Activated CD4-positive, alpha-beta T cell treated with anti-CD3 and anti-CD28 coated beads for 24 hours (primary cell): ENCODE results near the gene ELF2.
"Not testable (repeated sequence)": the region's sequence is repeated elsewhere in the genome, so short reads cannot be mapped to it uniquely, and the experiment has no call there.

Source experiments
- DNase-seq, 2 donors: peaks; one replicate each; pipeline ENCODE4 v3.0.0-alpha.2; 2020; ENCODE audit warnings: low read depth in 2 of 2

Gene ELF2

DNA sequence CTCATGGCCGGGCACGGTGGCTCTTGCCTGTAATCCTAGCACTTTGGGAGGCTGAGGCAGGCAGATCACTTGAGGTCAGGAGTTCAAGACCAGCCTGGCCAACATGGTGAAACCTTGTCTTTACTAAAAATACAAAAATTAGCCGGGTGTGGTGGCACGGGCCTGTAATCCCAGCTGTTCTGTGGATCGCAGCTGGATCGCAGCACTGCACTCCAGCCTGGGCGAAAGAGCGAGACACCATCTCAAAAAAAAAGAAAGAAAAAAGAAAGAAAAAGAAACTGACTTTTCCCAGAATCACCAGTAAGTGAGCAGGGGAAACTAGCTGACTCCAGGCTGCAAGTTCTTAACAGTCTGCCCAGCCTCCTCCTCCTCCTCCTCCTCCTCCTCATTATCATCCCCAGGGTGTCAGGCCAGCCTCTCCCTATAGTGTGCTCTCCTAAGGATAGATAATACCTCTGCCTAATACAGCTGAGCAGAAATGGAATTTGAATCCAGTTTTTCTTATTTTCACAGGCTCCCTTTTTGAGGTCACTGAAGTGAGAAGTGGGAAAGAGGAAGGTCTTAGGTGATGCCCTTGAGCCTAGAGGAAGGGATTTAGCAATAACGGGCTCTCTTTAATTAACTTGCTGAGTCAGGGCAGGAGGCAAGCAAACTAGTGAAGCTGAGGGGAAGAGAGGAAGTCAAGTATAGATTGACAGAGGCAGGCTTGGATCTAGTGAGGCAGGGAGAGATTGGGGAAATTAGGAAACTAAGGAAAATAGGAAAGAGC is 11.8 kb upstream of the ELF2 start:
- DNase-seq = no peak

DNA sequence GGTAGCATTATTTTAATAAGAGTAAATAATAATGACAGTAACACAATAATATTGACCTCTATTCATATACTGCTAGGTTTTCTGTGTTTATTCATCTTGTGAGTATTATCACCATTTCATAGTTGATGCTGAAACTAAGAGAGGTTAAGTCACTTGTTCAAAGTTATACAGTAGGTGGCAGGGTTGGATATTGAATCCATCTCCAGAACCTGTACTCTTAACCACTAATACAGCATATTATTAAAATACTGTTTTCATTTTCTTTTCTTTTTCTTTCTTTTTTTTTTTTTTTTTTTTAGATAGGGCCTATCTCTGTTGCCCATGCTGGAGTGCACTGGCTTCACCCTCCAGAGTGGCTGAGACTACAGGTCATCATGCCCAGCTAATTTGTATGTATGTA is 7.1 kb upstream of the ELF2 start:
- DNase-seq = no peak

GRCh38 chr4:139177869-139178619 is 1.0 kb upstream of the ELF2 start:
- DNase-seq = peak; percentile 79 to 83

DNA sequence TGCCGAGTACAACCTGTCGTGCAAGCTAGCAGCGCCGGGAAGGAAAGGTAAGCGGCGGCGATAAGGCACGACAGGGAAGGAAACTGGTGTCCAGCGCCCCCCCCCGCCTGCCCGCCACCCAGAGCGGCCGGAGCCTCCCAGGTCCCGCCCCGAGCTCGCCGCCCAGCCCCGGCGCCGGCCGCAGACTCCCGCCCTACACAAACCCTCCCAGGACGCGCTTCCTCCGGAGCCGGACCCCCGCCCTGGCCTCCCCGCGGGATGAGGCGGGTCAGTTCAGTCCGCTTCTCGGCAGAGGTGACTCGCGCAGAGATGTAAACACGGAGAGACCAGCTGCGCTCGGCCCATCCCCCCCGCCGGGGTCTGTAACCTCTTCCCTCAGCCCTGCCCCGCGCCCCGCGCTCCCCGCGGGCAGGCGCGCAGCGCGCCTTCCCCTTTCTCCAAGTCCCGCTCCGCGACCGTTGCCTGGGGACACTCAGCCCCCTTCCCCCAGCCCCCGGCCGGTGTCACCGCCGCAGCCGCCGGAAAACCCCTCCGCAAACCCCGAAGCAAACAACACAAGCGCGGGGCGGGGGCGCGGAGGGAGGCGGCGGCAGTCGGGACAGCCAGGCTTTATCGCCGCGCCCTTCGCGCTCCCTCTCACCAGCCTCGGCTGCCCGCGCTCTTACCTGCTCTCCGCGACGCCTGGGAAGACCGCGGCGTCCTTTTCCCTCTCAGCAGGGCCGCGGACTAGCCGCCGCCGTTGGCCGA is 543 bp downstream of the ELF2 start:
- peak; percentile 32 to 35 for DNase-seq

GRCh38 chr4:139175646-139176301 is 1.2 kb downstream of the ELF2 start:
- DNase-seq = no peak

DNA sequence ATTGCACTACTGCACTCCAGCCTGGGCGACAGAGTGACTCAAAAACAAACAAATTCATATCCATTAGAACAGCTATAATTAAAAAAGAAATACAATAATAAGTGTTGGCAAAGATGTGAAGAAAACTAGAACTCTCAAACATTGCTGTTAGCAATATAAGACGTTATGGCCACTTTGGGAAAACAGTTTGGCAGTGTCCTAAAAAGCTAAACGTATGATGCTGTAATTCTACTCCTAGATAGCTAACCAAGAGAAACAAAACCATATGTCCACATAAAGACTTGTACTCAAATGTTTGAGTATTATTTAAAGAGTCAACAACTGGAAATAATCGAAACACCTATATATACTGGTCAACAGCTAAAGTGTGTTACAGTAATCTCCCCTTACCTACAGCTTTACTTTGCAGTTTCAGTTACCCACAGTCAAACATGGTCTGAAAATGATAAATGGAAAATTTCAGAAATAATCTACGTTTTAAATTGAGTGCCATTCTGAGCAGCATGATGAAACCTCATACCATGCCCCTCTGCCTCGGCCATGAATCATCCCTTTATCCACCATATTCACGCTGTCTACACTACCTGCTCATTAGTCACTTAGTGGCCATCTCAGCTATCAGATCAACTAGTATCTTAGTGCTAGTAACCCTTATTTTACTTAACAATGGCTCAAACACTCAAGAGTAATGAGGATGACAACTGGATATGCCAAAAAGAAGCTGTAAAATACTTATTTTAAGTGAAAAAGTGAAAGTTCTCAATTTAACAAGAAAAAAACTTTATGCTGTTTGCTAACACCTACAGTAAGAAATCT is 4.9 kb downstream of the ELF2 start:
- no peak for DNase-seq

- no peak for DNase-seq
Observed at GRCh38 chr4:139170932-139171331, 6.1 kb downstream of the ELF2 start.

DNA sequence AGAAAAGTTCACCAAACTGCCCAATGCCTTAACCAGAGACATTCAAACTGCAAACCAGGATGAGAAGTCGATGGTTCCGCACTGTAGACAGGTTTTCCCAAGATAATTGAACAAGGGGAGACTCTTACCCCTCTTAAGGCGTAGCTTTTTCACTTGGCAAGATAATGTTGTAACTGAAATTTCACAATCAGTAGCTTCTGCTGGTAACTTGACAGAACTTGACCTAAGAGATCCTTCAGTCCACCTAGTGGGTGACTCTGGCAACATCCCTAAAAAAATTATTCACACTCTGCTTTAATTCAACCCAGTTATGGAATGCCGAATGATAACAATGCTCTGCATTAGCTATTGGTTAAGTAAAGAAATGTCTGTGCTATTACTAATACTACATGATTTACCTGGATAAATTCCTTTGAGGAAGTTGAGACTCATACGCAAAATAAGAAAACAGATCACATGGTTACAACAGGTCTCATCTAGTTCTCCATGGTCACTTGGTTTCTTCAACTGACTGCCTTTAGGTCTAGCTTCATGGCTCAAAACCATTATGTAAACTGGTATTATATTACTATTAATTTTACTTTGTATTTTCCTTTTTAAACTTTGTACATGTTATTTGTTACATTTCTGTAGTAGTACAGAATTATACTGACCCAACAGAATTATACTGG is 9.1 kb downstream of the ELF2 start:
- DNase-seq = no peak

GRCh38 chr4:139164731-139165130 is 12.3 kb downstream of the ELF2 start:
- no peak for DNase-seq

- DNase-seq = no peak
Observed at GRCh38 chr4:139163806-139164206, 13.2 kb downstream of the ELF2 start.

DNA sequence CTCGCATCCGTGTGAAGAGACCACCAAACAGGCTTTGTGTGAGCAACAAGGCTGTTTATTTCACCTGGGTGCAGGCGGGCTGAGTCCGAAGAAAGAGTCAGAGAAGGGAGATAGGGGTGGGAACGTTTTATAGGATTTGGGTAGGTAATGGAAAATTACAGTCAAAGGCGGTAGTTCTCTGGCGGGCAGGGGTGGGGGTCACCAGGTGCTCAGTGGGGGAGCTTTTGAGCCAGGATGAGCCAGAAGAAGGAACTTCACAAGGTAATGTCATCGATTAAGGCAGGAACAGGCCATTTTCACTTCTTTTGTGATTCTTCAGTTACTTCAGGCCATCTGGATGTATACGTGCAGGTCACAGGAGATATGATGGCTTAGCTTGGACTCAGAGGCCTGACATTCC is 19.0 kb downstream of the ELF2 start:
- not testable (repeated sequence) for DNase-seq

DNA sequence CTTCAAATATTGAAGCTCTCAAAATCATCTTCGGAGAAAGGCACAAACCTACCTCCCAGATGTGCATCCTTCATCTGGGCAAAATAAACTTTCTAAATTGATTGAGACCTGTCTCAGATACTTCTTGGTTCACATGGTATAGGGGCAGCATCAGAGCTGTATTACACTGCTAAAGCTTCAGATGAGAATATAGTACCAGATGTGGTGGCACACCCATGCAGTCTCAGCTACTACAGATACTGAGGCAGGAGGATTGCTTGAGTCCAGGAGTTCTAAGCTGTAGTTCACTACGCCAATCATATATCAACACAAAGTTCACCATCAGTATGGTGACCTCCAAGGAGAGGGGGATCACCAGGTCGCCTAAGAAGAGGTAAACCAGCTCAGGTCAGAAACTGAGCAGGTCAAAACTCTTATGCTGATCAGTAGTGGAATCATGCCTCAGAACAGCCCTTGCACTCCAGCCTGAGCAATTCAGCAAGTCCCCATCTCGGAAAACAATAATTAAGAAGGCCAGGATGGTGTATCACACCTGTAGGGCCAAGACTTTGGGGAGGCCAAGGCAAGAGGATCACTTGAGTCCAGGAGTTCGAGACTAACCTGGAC is 22.0 kb downstream of the ELF2 start:
- DNase-seq = no peak

DNA sequence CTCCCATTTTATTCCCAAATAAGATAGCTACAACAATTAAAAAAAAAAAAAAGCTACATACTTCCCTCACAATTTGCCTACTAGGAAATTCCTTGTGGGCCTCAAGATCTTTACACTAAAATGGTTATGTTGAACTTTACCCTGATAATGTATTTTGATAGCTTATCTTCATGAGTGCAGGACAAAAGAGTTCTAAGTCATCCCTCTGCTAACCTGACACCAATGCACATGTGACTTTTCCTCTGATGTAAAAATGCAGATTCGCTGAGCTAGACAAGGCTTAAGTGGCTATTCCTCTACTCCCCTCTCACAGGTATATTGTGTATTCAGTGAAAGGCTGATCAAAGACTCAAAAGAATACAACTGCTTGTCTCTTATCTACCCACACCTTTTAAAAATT is 22.5 kb downstream of the ELF2 start:
- no peak for DNase-seq

- no peak for DNase-seq
Observed at GRCh38 chr4:139154134-139154421, 22.9 kb downstream of the ELF2 start.

DNA sequence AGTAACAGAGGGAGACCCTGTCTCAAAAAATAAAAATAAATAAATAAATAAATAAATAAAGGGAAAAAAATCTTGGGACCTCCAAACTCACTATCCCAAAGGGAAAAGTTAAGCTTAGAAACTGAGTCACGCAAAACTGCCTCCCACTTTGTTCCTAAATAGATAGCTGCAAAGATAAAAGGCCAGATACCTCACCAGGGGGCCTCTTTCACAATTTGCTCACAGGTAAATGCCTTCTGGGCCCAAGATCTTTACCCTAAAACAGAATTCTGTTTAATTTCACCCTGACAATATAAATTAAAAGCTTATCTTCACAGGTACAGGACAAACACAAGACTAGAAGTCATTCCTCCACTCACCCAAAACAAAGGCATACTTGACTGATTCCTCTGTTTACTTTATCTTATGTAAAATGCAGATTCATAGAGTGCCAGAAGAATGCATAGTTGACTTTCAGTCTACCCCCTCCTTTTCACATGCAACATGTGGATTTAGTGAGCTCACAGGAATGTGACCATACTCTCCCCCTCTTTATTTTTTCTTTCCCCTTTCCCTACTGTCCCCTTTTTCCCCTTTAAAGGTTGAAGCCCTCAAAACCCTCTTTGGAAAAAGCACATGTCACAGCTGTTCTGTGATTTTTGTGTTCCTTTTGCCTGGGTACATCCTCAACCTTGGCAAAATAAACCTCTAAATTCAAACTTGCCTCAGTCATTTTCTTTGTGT is 23.4 kb downstream of the ELF2 start:
- no peak for DNase-seq

- no peak for DNase-seq
Observed at GRCh38 chr4:139152249-139152648, 24.8 kb downstream of the ELF2 start.

GRCh38 chr4:139146926-139147629 is 29.9 kb downstream of the ELF2 start:
- DNase-seq = no peak

GRCh38 chr4:139145552-139145932 is 31.5 kb downstream of the ELF2 start:
- no peak for DNase-seq

- no peak for DNase-seq
Observed at GRCh38 chr4:139144911-139145551, 32.0 kb downstream of the ELF2 start.
